GM23338 (cell line): ENCODE results near the gene NMNAT1.

ENCODE experiments used
- EZH2phosphoT487 ChIP-seq: fragments of 200-600 bp; sonication (generic); IDR thresholded peaks from one replicate; pipeline ENCODE4 v1.8.1; 2018; ENCODE audit warnings: antibody characterized with exemption; ENCODE audit not compliant: unreplicated experiment
- TF ChIP-seq, protein P1 (sequence below), 2 experiments: fragments of 200-600 bp in 1 of 2; sonication (generic) in 1 of 2; conservative IDR thresholded peaks; 2 replicates each; pipeline versions ENCODE4 v1.5.1 to v1.6.1; 2016 to 2017; ENCODE audit warnings: antibody characterized with exemption in 2 of 2, low read depth in 2 of 2, mild to moderate bottlenecking in 2 of 2, moderate library complexity in 1 of 2

- no peak for TF ChIP-seq EZH2phosphoT487
- TF ChIP-seq, protein P1, sequence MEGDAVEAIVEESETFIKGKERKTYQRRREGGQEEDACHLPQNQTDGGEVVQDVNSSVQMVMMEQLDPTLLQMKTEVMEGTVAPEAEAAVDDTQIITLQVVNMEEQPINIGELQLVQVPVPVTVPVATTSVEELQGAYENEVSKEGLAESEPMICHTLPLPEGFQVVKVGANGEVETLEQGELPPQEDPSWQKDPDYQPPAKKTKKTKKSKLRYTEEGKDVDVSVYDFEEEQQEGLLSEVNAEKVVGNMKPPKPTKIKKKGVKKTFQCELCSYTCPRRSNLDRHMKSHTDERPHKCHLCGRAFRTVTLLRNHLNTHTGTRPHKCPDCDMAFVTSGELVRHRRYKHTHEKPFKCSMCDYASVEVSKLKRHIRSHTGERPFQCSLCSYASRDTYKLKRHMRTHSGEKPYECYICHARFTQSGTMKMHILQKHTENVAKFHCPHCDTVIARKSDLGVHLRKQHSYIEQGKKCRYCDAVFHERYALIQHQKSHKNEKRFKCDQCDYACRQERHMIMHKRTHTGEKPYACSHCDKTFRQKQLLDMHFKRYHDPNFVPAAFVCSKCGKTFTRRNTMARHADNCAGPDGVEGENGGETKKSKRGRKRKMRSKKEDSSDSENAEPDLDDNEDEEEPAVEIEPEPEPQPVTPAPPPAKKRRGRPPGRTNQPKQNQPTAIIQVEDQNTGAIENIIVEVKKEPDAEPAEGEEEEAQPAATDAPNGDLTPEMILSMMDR (conservative IDR thresholded peaks at IDR 0.05; ENCODE audit: low read depth in 2 of 2): no peak
These were observed 42.9 kb upstream of the NMNAT1 start for GRCh38 chr1:9900142-9901043.
